PC-9 (cell line): ENCODE measurements around the gene CERCAM.

Experiments
- EZH2 ChIP-seq: fragments of 200-600 bp; sonication (generic); IDR thresholded peaks from 2 replicates; pipeline ENCODE4 v1.8.0; 2017; ENCODE audit warnings: antibody characterized with exemption, low read depth
- TF ChIP-seq, protein P1 (sequence below): fragments of 200-600 bp; sonication (generic); conservative IDR thresholded peaks from 2 replicates; pipeline ENCODE4 v1.6.1; 2017; ENCODE audit warnings: mixed run types, antibody characterized with exemption, mild to moderate bottlenecking, moderate library complexity

DNA sequence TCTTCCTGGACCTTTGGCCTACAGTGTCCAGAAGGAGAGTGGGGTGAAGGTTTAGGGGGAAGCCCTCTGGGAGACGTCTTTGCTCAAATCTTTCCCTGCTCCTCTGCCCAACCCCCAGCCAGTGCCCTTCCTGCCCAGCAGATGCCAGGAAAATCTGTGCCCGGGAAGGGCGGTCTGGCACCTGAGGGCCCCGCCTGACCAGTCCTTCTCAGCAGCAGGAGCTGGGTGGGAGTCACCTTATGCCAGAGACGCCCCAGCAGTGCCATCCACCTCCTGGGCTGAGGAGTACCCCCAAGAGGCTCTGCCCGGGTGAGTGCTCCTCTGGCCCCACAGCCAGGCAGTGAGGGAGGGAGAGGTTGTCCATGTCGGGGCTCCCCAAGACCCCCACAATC, 14.9 kb upstream of the CERCAM start:
- TF ChIP-seq, protein P1, sequence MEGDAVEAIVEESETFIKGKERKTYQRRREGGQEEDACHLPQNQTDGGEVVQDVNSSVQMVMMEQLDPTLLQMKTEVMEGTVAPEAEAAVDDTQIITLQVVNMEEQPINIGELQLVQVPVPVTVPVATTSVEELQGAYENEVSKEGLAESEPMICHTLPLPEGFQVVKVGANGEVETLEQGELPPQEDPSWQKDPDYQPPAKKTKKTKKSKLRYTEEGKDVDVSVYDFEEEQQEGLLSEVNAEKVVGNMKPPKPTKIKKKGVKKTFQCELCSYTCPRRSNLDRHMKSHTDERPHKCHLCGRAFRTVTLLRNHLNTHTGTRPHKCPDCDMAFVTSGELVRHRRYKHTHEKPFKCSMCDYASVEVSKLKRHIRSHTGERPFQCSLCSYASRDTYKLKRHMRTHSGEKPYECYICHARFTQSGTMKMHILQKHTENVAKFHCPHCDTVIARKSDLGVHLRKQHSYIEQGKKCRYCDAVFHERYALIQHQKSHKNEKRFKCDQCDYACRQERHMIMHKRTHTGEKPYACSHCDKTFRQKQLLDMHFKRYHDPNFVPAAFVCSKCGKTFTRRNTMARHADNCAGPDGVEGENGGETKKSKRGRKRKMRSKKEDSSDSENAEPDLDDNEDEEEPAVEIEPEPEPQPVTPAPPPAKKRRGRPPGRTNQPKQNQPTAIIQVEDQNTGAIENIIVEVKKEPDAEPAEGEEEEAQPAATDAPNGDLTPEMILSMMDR: no peak
- TF ChIP-seq EZH2: no peak
